HEK293 (cell line): ENCODE measurements around the gene PHC1.

Experiments
- CTCF ChIA-PET: fragments of 350-600 bp; formaldehyde crosslinking; extraction: SDS; loops from one replicate; lab custom pipeline; 2021; ENCODE audit warnings: antibody characterized with exemption; lab: Yijun Ruan, JAX
- POLR2A ChIA-PET: fragments of 300-600 bp; formaldehyde crosslinking; extraction: SDS; loops from one replicate; lab custom pipeline; 2020; ENCODE audit warnings: antibody characterized with exemption, inconsistent platforms; lab: Yijun Ruan, JAX
- H3K27ac ChIP-seq: fragments of 200-500 bp; sonication (Bioruptor generic); 2 replicates; pipeline ENCODE4 v1.5.1; 2014; ENCODE audit warnings: low read depth, low read length, control low read depth, inconsistent platforms; ENCODE audit errors: extremely low read depth
- H3K36me3 ChIP-seq, 2 experiments: fragments of 200-500 bp in 1 of 2; sonication (Bioruptor generic) in 1 of 2; 1 replicate in 1 of 2; 2 replicates in 1 of 2; pipeline ENCODE4 v1.5.1; 2014 to 2017; ENCODE audit warnings: inconsistent platforms in 2 of 2, low read length in 2 of 2; ENCODE audit not compliant: control insufficient read depth in 2 of 2, insufficient read depth in 1 of 2
- H3K4me1 ChIP-seq: fragments of 200-500 bp; sonication (Bioruptor generic); 2 replicates; pipeline ENCODE4 v1.5.1; 2014; ENCODE audit warnings: mild to moderate bottlenecking, low read length, inconsistent platforms; ENCODE audit not compliant: control insufficient read depth, insufficient read depth
- H3K4me3 ChIP-seq: 2 replicates; pipeline ENCODE4 v1.5.1; 2011; ENCODE audit warnings: low read depth, mild to moderate bottlenecking, control low read depth, low read length, moderate library complexity
- H3K9me3 ChIP-seq: fragments of 200-500 bp; sonication (Bioruptor generic); 2 replicates; pipeline ENCODE4 v1.5.1; 2014; ENCODE audit warnings: low read depth, low read length, inconsistent platforms; ENCODE audit not compliant: control insufficient read depth, insufficient read depth
- GLI4 ChIP-seq: fragments of 450-650 bp; formaldehyde crosslinking; IDR thresholded peaks from 2 replicates; pipeline ENCODE4 v1.5.1; 2016; ENCODE audit warnings: missing biosample characterization, missing genetic modification characterization
- HIC1 ChIP-seq: fragments of 450-650 bp; formaldehyde crosslinking; IDR thresholded peaks from 2 replicates; pipeline ENCODE4 v1.5.1; 2016; ENCODE audit warnings: missing biosample characterization, missing genetic modification characterization
- HOXC10 ChIP-seq: sonication (generic); formaldehyde crosslinking; IDR thresholded peaks from 2 replicates; pipeline ENCODE4 v1.8.1; 2023; ENCODE audit warnings: mild to moderate bottlenecking, missing genetic modification reagents
- INSM2 ChIP-seq: fragments of 450-650 bp; formaldehyde crosslinking; IDR thresholded peaks from 2 replicates; pipeline ENCODE4 v1.5.1; 2016; ENCODE audit warnings: missing biosample characterization, missing genetic modification characterization
- KLF1 ChIP-seq: fragments of 450-650 bp; formaldehyde crosslinking; IDR thresholded peaks from 2 replicates; pipeline ENCODE4 v1.5.1; 2016; ENCODE audit warnings: missing biosample characterization, missing genetic modification characterization
- KLF10 ChIP-seq: fragments of 450-650 bp; IDR thresholded peaks from 2 replicates; pipeline ENCODE4 v1.5.1; 2018; ENCODE audit warnings: missing biosample characterization, mild to moderate bottlenecking, missing genetic modification characterization
- KLF9 ChIP-seq: fragments of 450-650 bp; formaldehyde crosslinking; IDR thresholded peaks from 2 replicates; pipeline ENCODE4 v1.5.1; 2016; ENCODE audit warnings: missing biosample characterization, missing genetic modification characterization, low read depth
- SALL2 ChIP-seq: fragments of 450-650 bp; formaldehyde crosslinking; IDR thresholded peaks from 2 replicates; pipeline ENCODE4 v1.5.0; 2017; ENCODE audit warnings: missing biosample characterization, mild to moderate bottlenecking, missing genetic modification characterization, borderline replicate concordance
- SCRT2 ChIP-seq: fragments of 450-650 bp; formaldehyde crosslinking; IDR thresholded peaks from 2 replicates; pipeline ENCODE4 v1.5.1; 2016; ENCODE audit warnings: missing biosample characterization, missing genetic modification characterization
- TSHZ1 ChIP-seq: fragments of 450-650 bp; formaldehyde crosslinking; IDR thresholded peaks from 2 replicates; pipeline ENCODE4 v1.5.1; 2016; ENCODE audit warnings: missing biosample characterization, missing genetic modification characterization, borderline replicate concordance
- WT1 ChIP-seq: fragments of 450-650 bp; formaldehyde crosslinking; IDR thresholded peaks from 2 replicates; pipeline ENCODE4 v1.5.1; 2016; ENCODE audit warnings: missing biosample characterization, missing genetic modification characterization
- ZBTB21 ChIP-seq: fragments of 450-650 bp; formaldehyde crosslinking; IDR thresholded peaks from 2 replicates; pipeline ENCODE4 v1.5.1; 2017; ENCODE audit warnings: missing biosample characterization, missing genetic modification characterization
- ZBTB26 ChIP-seq: fragments of 450-650 bp; formaldehyde crosslinking; optimal IDR thresholded peaks from 2 replicates; pipeline ENCODE3; 2016; ENCODE audit warnings: missing biosample characterization, mild to moderate bottlenecking, missing genetic modification characterization
- ZBTB6 ChIP-seq: fragments of 450-650 bp; formaldehyde crosslinking; IDR thresholded peaks from 2 replicates; pipeline ENCODE4 v1.5.1; 2017; ENCODE audit warnings: missing biosample characterization, missing genetic modification characterization
- ZNF146 ChIP-seq: fragments of 450-650 bp; formaldehyde crosslinking; IDR thresholded peaks from 2 replicates; pipeline ENCODE4 v1.5.1; 2016; ENCODE audit warnings: missing biosample characterization, missing genetic modification characterization
- ZNF184 ChIP-seq: fragments of 450-650 bp; IDR thresholded peaks from 2 replicates; pipeline ENCODE4 v1.5.1; 2018; ENCODE audit warnings: missing biosample characterization, mild to moderate bottlenecking, missing genetic modification characterization
- ZNF214 ChIP-seq: fragments of 450-650 bp; formaldehyde crosslinking; IDR thresholded peaks from 2 replicates; pipeline ENCODE4 v1.5.1; 2017; ENCODE audit warnings: missing biosample characterization, mild to moderate bottlenecking, missing genetic modification characterization, borderline replicate concordance
- ZNF221 ChIP-seq: fragments of 450-650 bp; formaldehyde crosslinking; IDR thresholded peaks from 2 replicates; pipeline ENCODE4 v1.5.1; 2017; ENCODE audit warnings: missing biosample characterization, missing genetic modification characterization, borderline replicate concordance
- ZNF341 ChIP-seq: fragments of 450-650 bp; formaldehyde crosslinking; IDR thresholded peaks from 2 replicates; pipeline ENCODE4; 2016; ENCODE audit warnings: low read depth, missing biosample characterization, missing genetic modification characterization
- ZNF350 ChIP-seq: fragments of 450-650 bp; formaldehyde crosslinking; IDR thresholded peaks from 2 replicates; pipeline ENCODE4 v1.5.0; 2017; ENCODE audit warnings: missing biosample characterization, mild to moderate bottlenecking, missing genetic modification characterization
- ZNF433 ChIP-seq: fragments of 450-650 bp; formaldehyde crosslinking; IDR thresholded peaks from 2 replicates; pipeline ENCODE4 v1.5.1; 2016; ENCODE audit warnings: missing biosample characterization, missing genetic modification characterization, low read depth
- ZNF473 ChIP-seq: fragments of 450-650 bp; formaldehyde crosslinking; IDR thresholded peaks from 2 replicates; pipeline ENCODE4 v1.5.1; 2017; ENCODE audit warnings: missing biosample characterization, missing genetic modification characterization
- ZNF596 ChIP-seq: fragments of 450-650 bp; IDR thresholded peaks from 2 replicates; pipeline ENCODE4 v1.5.0; 2018; ENCODE audit warnings: missing biosample characterization, mild to moderate bottlenecking, missing genetic modification characterization, moderate library complexity
- ZNF654 ChIP-seq: fragments of 450-650 bp; formaldehyde crosslinking; IDR thresholded peaks from 2 replicates; pipeline ENCODE4 v1.5.1; 2016; ENCODE audit warnings: low read depth, missing biosample characterization, missing genetic modification characterization
- ZNF76 ChIP-seq: fragments of 450-650 bp; formaldehyde crosslinking; IDR thresholded peaks from 2 replicates; pipeline ENCODE4; 2016; ENCODE audit warnings: low read depth, missing biosample characterization, missing genetic modification characterization, borderline replicate concordance
- ZXDB ChIP-seq: fragments of 450-650 bp; formaldehyde crosslinking; IDR thresholded peaks from 2 replicates; pipeline ENCODE4 v1.5.1; 2016; ENCODE audit warnings: missing biosample characterization, missing genetic modification characterization

PHC1 gene

GRCh38 chr12:8867786-8868185 lies 46.5 kb upstream of the PHC1 start:
- ChIA-PET CTCF (no interaction called here), POLR2A (no interaction called here)
- Histone ChIP-seq H3K4me1 (peaks cover 3% of the 10 kb centered on the region; the same call in 1 of the 2 replicates), H3K36me3 (no peaks in the 10 kb centered on the region), H3K9me3 (no peaks in the 10 kb centered on the region), H3K27ac (no peak overlapping the region), H3K4me3 (no peak overlapping the region)
- TF ChIP-seq ZBTB6 (tag by site-specific recombination) = no peak
- TF ChIP-seq SALL2 (tag by site-specific recombination) = no peak
- TF ChIP-seq ZNF433 (tag by site-specific recombination) = no peak
- TF ChIP-seq ZXDB = no peak
- TF ChIP-seq KLF1 = no peak
- TF ChIP-seq KLF10 = no peak
- TF ChIP-seq HIC1 (tag by site-specific recombination) = no peak
- TF ChIP-seq INSM2 (tag by site-specific recombination) = no peak
- no peak for TF ChIP-seq ZNF146 (tag by site-specific recombination)
- TF ChIP-seq ZNF184 (tag by site-specific recombination) = no peak
- no peak for TF ChIP-seq ZNF473 (tag by site-specific recombination)
- no peak for TF ChIP-seq TSHZ1
- no peak for TF ChIP-seq WT1
- TF ChIP-seq SCRT2 (tag by site-specific recombination) = no peak
- no peak for TF ChIP-seq ZNF596

- Histone ChIP-seq H3K4me3 (no peak overlapping the region), H3K36me3 (no peaks in the 10 kb centered on the region), H3K27ac (no peak overlapping the region), H3K4me1 (peaks cover 3% of the 10 kb centered on the region; the same call in 1 of the 2 replicates), H3K9me3 (no peaks in the 10 kb centered on the region)
- ChIA-PET CTCF (interaction anchor here (2.6 kb wide), 1 partner anchor 10 kb away, joined by 17 read pairs; no protein-coding TSS in a partner anchor), POLR2A (no interaction called here)
- TF ChIP-seq ZBTB21 (no peak), ZBTB26 (tag by site-specific recombination) (no peak), ZNF214 (tag by site-specific recombination) (no peak), ZNF76 (tag by site-specific recombination) (no peak), ZNF341 (tag by site-specific recombination) (no peak), GLI4 (tag by site-specific recombination) (no peak), KLF9 (tag by site-specific recombination) (no peak), ZNF654 (tag by site-specific recombination) (no peak), ZNF350 (no peak), HOXC10 (CRISPR knock-in tag) (no peak), ZNF221 (tag by site-specific recombination) (no peak)
Observed at GRCh38 chr12:8870586-8870985, 43.7 kb upstream of the PHC1 start.
